Measurements from ENCODE around the gene SIPA1L2.

Gene SIPA1L2

GRCh38 chr1:232648316-232648715 lies 18.4 kb upstream of the SIPA1L2 start:
- no peak for DNase-seq

- no peak for DNase-seq
Measured at GRCh38 chr1:232644209-232644608, 14.3 kb upstream of the SIPA1L2 start.

GRCh38 chr1:232643251-232643650 lies 13.3 kb upstream of the SIPA1L2 start:
- no peak for DNase-seq

- DNase-seq, result no peak
Measured at GRCh38 chr1:232641507-232641906, 11.6 kb upstream of the SIPA1L2 start.

GRCh38 chr1:232636799-232637198 lies 6.9 kb upstream of the SIPA1L2 start:
- no peak for DNase-seq

GRCh38 chr1:232635778-232636356 lies 5.9 kb upstream of the SIPA1L2 start:
- no peak for DNase-seq

GRCh38 chr1:232635279-232635678 lies 5.3 kb upstream of the SIPA1L2 start:
- DNase-seq, result no peak

- DNase-seq, result no peak
Measured at GRCh38 chr1:232634096-232634495, 4.2 kb upstream of the SIPA1L2 start.

GRCh38 chr1:232630894-232631195 lies 912 bp upstream of the SIPA1L2 start:
- DNase-seq, result no peak

- peak; percentile 45 for DNase-seq
Measured at GRCh38 chr1:232629250-232630046, 485 bp downstream of the SIPA1L2 start.

- DNase-seq, result no peak
Measured at GRCh38 chr1:232628335-232629249, 1.3 kb downstream of the SIPA1L2 start.

- no peak for DNase-seq
Measured at GRCh38 chr1:232627645-232628334, 2.1 kb downstream of the SIPA1L2 start.

GRCh38 chr1:232627171-232627570 lies 2.8 kb downstream of the SIPA1L2 start:
- no peak for DNase-seq

- no peak for DNase-seq
Measured at GRCh38 chr1:232626452-232626851, 3.5 kb downstream of the SIPA1L2 start.

- DNase-seq, result no peak
Measured at GRCh38 chr1:232625319-232625868, 4.5 kb downstream of the SIPA1L2 start.

GRCh38 chr1:232624546-232625281 lies 5.2 kb downstream of the SIPA1L2 start:
- no peak for DNase-seq

GRCh38 chr1:232622981-232623380 lies 7.0 kb downstream of the SIPA1L2 start:
- DNase-seq, result no peak

GRCh38 chr1:232622378-232622777 lies 7.6 kb downstream of the SIPA1L2 start:
- DNase-seq, result no peak

GRCh38 chr1:232621050-232621449 lies 8.9 kb downstream of the SIPA1L2 start:
- no peak for DNase-seq

GRCh38 chr1:232620356-232620969 lies 9.5 kb downstream of the SIPA1L2 start:
- no peak for DNase-seq

- DNase-seq, result no peak
Measured at GRCh38 chr1:232617237-232617636, 12.7 kb downstream of the SIPA1L2 start.
